GM23338 (cell line): ENCODE data around the gene OFD1. TPM values are rescaled to one million over a fixed set of nuclear protein-coding genes. Genes with fewer than 3 reads are reported as not detected.

ENCODE experiments used
- ATAC-seq: fragments of 200-7000 bp; cut with Tn5 transposase; 3 replicates; pipeline ENCODE4 v1.9.1; 2020
- DNase-seq: peaks from one replicate; pipeline ENCODE4 v3.0.0-alpha.2; 2015; ENCODE audit warnings: low spot score
- H2AFZ ChIP-seq: fragments of 200-600 bp; sonication (generic); 2 replicates; pipeline ENCODE4 v1.8.0; 2016; ENCODE audit warnings: antibody characterized with exemption, mild to moderate bottlenecking, moderate library complexity
- H3F3A ChIP-seq: fragments of 200-600 bp; sonication (generic); replicated peaks from 2 replicates; pipeline ENCODE4 v1.8.0; 2017; ENCODE audit warnings: antibody characterized with exemption, mixed run types, low read depth
- H3K27ac ChIP-seq: fragments of 200-600 bp; sonication (generic); 2 replicates; pipeline ENCODE4 v1.6.1; 2016; ENCODE audit warnings: low read depth
- H3K27me3 ChIP-seq: fragments of 200-600 bp; sonication (generic); 2 replicates; pipeline ENCODE4 v1.8.0; 2016; ENCODE audit warnings: mild to moderate bottlenecking, mixed run types, moderate library complexity; ENCODE audit not compliant: insufficient read depth
- H3K36me3 ChIP-seq: fragments of 200-600 bp; sonication (generic); 2 replicates; pipeline ENCODE4 v1.8.0; 2016; ENCODE audit warnings: mild to moderate bottlenecking; ENCODE audit not compliant: insufficient read depth
- H3K4me1 ChIP-seq: fragments of 200-600 bp; sonication (generic); 2 replicates; pipeline ENCODE4 v1.8.0; 2016; ENCODE audit warnings: mild to moderate bottlenecking, moderate library complexity; ENCODE audit not compliant: insufficient read depth
- H3K4me2 ChIP-seq: fragments of 200-600 bp; sonication (generic); 2 replicates; pipeline ENCODE4 v1.7.1; 2017; ENCODE audit warnings: mixed run types
- H3K4me3 ChIP-seq: fragments of 200-600 bp; sonication (generic); 2 replicates; pipeline ENCODE4 v1.6.1; 2016; ENCODE audit warnings: mixed run types
- H3K79me2 ChIP-seq: fragments of 200-600 bp; sonication (generic); replicated peaks from 2 replicates; pipeline ENCODE4 v1.8.0; 2017; ENCODE audit warnings: mild to moderate bottlenecking; ENCODE audit not compliant: insufficient read depth
- H3K9me2 ChIP-seq: fragments of 200-600 bp; sonication (generic); 2 replicates; pipeline ENCODE4 v1.8.0; 2017; ENCODE audit not compliant: insufficient read depth
- H4K20me1 ChIP-seq: fragments of 200-600 bp; sonication (generic); replicated peaks from 2 replicates; pipeline ENCODE4 v1.8.0; 2017; ENCODE audit warnings: mild to moderate bottlenecking; ENCODE audit not compliant: insufficient read depth
- H3K27ac Mint-ChIP-seq: 2 replicates; pipeline ENCODE4 v1.8.0; 2020; ENCODE audit warnings: inconsistent platforms, mild to moderate bottlenecking, moderate library complexity, mixed read lengths
- H3K27me3 Mint-ChIP-seq: 3 replicates; pipeline ENCODE4 v1.8.0; 2022; ENCODE audit warnings: low read depth, mild to moderate bottlenecking, moderate library complexity, mixed read lengths, inconsistent platforms; ENCODE audit not compliant: insufficient read depth, poor library complexity
- H3K36me3 Mint-ChIP-seq: 3 replicates; pipeline ENCODE4 v1.8.0; 2021; ENCODE audit warnings: low read depth, mild to moderate bottlenecking, inconsistent platforms, moderate library complexity, mixed read lengths
- H3K4me1 Mint-ChIP-seq: 3 replicates; pipeline ENCODE4 v1.8.0; 2020; ENCODE audit warnings: mild to moderate bottlenecking, inconsistent platforms, mixed read lengths
- H3K4me3 Mint-ChIP-seq: 3 replicates; pipeline ENCODE4 v1.8.0; 2021; ENCODE audit warnings: moderate library complexity, mild to moderate bottlenecking, inconsistent platforms, mixed read lengths
- H3K9me3 Mint-ChIP-seq: 3 replicates; pipeline ENCODE4 v1.8.0; 2020; ENCODE audit warnings: moderate library complexity, mild to moderate bottlenecking, inconsistent platforms, mixed read lengths
- CREB1 ChIP-seq: fragments of 250-450 bp; sonication (Bioruptor Pico); IDR thresholded peaks from 2 replicates; pipeline ENCODE4 v1.5.0; 2020; ENCODE audit warnings: low read depth, mild to moderate bottlenecking, moderate library complexity
- CTCF ChIP-seq, 2 experiments: fragments of 200-600 bp in 1 of 2; sonication (generic) in 1 of 2; conservative IDR thresholded peaks; 2 replicates each; pipeline versions ENCODE4 v1.5.1 to v1.6.1; 2016 to 2017; ENCODE audit warnings: antibody characterized with exemption in 2 of 2, low read depth in 2 of 2, mild to moderate bottlenecking in 2 of 2, moderate library complexity in 1 of 2
- ETS1 ChIP-seq: IDR thresholded peaks from 2 replicates; pipeline ENCODE4 v1.6.1; 2016; ENCODE audit warnings: antibody characterized with exemption
- EZH2 ChIP-seq: fragments of 200-600 bp; sonication (generic); IDR thresholded peaks from one replicate; pipeline ENCODE4 v1.8.0; 2017; ENCODE audit warnings: antibody characterized with exemption, mild to moderate bottlenecking, low read depth; ENCODE audit not compliant: unreplicated experiment
- EZH2phosphoT487 ChIP-seq: fragments of 200-600 bp; sonication (generic); IDR thresholded peaks from one replicate; pipeline ENCODE4 v1.8.1; 2018; ENCODE audit warnings: antibody characterized with exemption; ENCODE audit not compliant: unreplicated experiment
- JUNB ChIP-seq: IDR thresholded peaks from one replicate; pipeline ENCODE4 v1.6.1; 2016; ENCODE audit warnings: antibody characterized with exemption; ENCODE audit not compliant: unreplicated experiment
- NANOG ChIP-seq: IDR thresholded peaks from 2 replicates; pipeline ENCODE4 v1.6.1; 2016; ENCODE audit warnings: antibody characterized with exemption, borderline replicate concordance
- POLR2AphosphoS5 ChIP-seq: IDR thresholded peaks from 2 replicates; pipeline ENCODE4 v1.6.1; 2016; ENCODE audit warnings: antibody characterized with exemption, low read depth
- REST ChIP-seq: IDR thresholded peaks from one replicate; pipeline ENCODE4 v1.6.1; 2018; ENCODE audit warnings: antibody characterized with exemption; ENCODE audit not compliant: unreplicated experiment
- STAT1 ChIP-seq: IDR thresholded peaks from one replicate; pipeline ENCODE4 v1.6.1; 2016; ENCODE audit warnings: antibody characterized with exemption; ENCODE audit not compliant: unreplicated experiment
- ZNF114 ChIP-seq: fragments of 250-450 bp; sonication (Bioruptor Pico); IDR thresholded peaks from 2 replicates; pipeline ENCODE4 v1.5.0; 2020; ENCODE audit warnings: mild to moderate bottlenecking, moderate library complexity
- ZNF331 ChIP-seq: fragments of 250-450 bp; sonication (Bioruptor Pico); IDR thresholded peaks from 2 replicates; pipeline ENCODE4 v1.5.0; 2020; ENCODE audit warnings: low read depth, mild to moderate bottlenecking, moderate library complexity
- polyA plus RNA-seq: library from polyadenylated mRNA; unstranded; fragments of >200 nt; fragmentation: Nextera tagmentation; extraction: Ambion mirVana; gene quantifications from 2 replicates; pipeline ENCODE4 v1.2.1, GENCODE V29; 2016
- total RNA-seq: library from RNA; depleted of rRNA; stranded (reverse); fragments of >200 nt; shearing (Covaris generic); gene quantifications from 2 replicates; pipeline ENCODE4 v1.2.3, GENCODE V29; 2014

The OFD1 gene
- total and polyA plus RNA-seq, 2 experiments from 2014 or later: 21.2 to 55.0 TPM

DNA sequence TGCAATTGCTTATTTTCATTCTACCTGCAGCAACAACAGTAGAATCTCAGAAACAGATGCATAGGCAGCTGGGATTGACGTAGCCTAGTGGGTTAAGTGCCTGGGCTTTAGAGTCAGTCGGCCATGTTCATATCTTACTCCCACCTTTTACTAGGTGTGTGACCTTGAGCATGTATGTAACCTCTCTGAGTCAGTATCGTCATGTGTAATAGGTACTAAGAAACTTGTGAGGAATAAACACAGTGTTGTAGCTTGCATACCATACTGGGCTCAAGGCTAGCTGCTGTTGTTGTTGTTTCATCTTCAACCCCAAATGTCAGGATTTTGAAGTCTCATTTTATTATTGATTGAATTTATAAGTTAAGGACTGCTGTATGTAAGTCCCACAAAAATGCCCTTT lies 31.4 kb upstream of the OFD1 start (continued):
- no peak for TF ChIP-seq CTCF (conservative IDR thresholded peaks at IDR 0.05; ENCODE audit: low read depth in 2 of 2)
- TF ChIP-seq JUNB: no peak
- TF ChIP-seq EZH2phosphoT487: no peak
- no peak for TF ChIP-seq ZNF114 (CRISPR knock-in tag)
- no peak for TF ChIP-seq CREB1 (CRISPR knock-in tag)
- TF ChIP-seq EZH2: no peak
- TF ChIP-seq NANOG: no peak
- no peak for TF ChIP-seq STAT1
- TF ChIP-seq ETS1: no peak
- TF ChIP-seq ZNF331: no peak

DNA sequence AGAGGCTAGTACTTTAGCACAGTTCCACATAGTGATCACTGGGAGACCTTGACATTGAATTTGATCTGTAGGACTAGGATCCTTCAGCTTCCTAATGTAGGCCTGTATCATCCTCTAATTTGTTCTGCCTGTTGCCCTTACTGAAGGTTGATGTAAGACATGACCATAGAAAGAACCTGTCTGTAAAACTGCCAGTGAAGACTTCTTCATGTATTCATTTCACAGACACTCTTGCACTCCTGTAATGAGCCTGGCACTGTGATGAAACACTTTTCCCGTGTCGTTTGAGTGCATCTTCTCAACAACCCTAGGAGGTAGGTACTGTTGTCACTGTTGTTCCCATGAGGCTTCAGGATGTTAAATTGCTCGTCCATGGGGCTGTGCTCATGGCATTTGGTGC lies 31.0 kb upstream of the OFD1 start:
- Histone ChIP-seq H3F3A (no peaks in the 10 kb centered on the region), H2AFZ (no peak overlapping the region), H3K4me2 (no peak overlapping the region), H3K27me3 (no peaks in the 10 kb centered on the region), H3K79me2 (peaks cover 70% of the 10 kb centered on the region), H3K9me2 (no peaks in the 10 kb centered on the region), H3K4me3 (no peak overlapping the region), H3K4me1 (no peaks in the 10 kb centered on the region), H4K20me1 (peaks cover 7% of the 10 kb centered on the region; the same call in 1 of the 2 replicates), H3K27ac (no peak overlapping the region), H3K36me3 (no peaks in the 10 kb centered on the region)
- Mint-ChIP-seq H3K9me3 (no peaks in the 10 kb centered on the region), H3K36me3 (0 out of 3 replicates have a peak, but pooled peaks cover 3% of the 10 kb centered on the region), H3K27me3 (peaks cover 4% of the 10 kb centered on the region), H3K4me1 (peaks cover 32% of the 10 kb centered on the region), H3K4me3 (no peak overlapping the region), H3K27ac (no peak overlapping the region)
- ATAC-seq (no peak), DNase-seq (no peak)
- TF ChIP-seq NANOG (no peak), JUNB (no peak), STAT1 (no peak), EZH2phosphoT487 (no peak), POLR2AphosphoS5 (no peak), CTCF (conservative IDR thresholded peaks at IDR 0.05; ENCODE audit: low read depth in 2 of 2) (no peak), ZNF114 (CRISPR knock-in tag) (no peak), REST (no peak), ZNF331 (no peak), EZH2 (no peak), CREB1 (CRISPR knock-in tag) (no peak)
